H9 (cell line): ENCODE data around the gene JAG1. TPM values are rescaled to one million over a fixed set of nuclear protein-coding genes. Genes with fewer than 3 reads are reported as not detected.

Experiments used
- DNase-seq: peaks from one replicate; pipeline ENCODE4 v3.0.0-alpha.2; 2017
- H2AFZ ChIP-seq: one replicate; pipeline ENCODE4 v1.6.1; 2013; ENCODE audit warnings: mild to moderate bottlenecking, low read length, control low read depth, moderate library complexity
- H2AK5ac ChIP-seq: 2 replicates; pipeline ENCODE4 v1.6.1; 2013; ENCODE audit warnings: low read length, control low read depth, mixed read lengths; ENCODE audit not compliant: insufficient read length
- H2BK120ac ChIP-seq: one replicate; pipeline ENCODE4 v1.6.1; 2013; ENCODE audit warnings: low read depth, mild to moderate bottlenecking, low read length, control low read depth, inconsistent platforms; ENCODE audit not compliant: poor library complexity, severe bottlenecking
- H2BK12ac ChIP-seq: 2 replicates; pipeline ENCODE4 v1.6.1; 2013; ENCODE audit warnings: low read length, control low read depth, mixed read lengths, low read depth; ENCODE audit not compliant: insufficient read length
- H2BK15ac ChIP-seq: 2 replicates; pipeline ENCODE4 v1.6.1; 2013; ENCODE audit warnings: low read depth, low read length, control low read depth
- H2BK20ac ChIP-seq: one replicate; pipeline ENCODE4 v1.6.1; 2013; ENCODE audit warnings: low read depth, mild to moderate bottlenecking, low read length, control low read depth, inconsistent platforms; ENCODE audit not compliant: poor library complexity, severe bottlenecking
- H2BK5ac ChIP-seq: 2 replicates; pipeline ENCODE4 v1.6.1; 2013; ENCODE audit warnings: low read length, control low read depth, mixed read lengths; ENCODE audit not compliant: insufficient read length
- H3K14ac ChIP-seq: 2 replicates; pipeline ENCODE4 v1.6.1; 2013; ENCODE audit warnings: low read length, control low read depth; ENCODE audit not compliant: insufficient read depth
- H3K18ac ChIP-seq: 2 replicates; pipeline ENCODE4 v1.6.1; 2013; ENCODE audit warnings: low read depth, mild to moderate bottlenecking, mixed read lengths, low read length, control low read depth; ENCODE audit not compliant: insufficient read length
- H3K23ac ChIP-seq: 2 replicates; pipeline ENCODE4 v1.6.1; 2013; ENCODE audit warnings: low read length, control low read depth, mixed read lengths, low read depth; ENCODE audit not compliant: insufficient read length
- H3K23me2 ChIP-seq: 2 replicates; pipeline ENCODE4 v1.6.1; 2013; ENCODE audit warnings: low read depth, mild to moderate bottlenecking, mixed read lengths, low read length, control low read depth; ENCODE audit not compliant: insufficient read length, poor library complexity, severe bottlenecking
- H3K27ac ChIP-seq: 2 replicates; pipeline ENCODE4 v1.5.1; 2013; ENCODE audit warnings: low read length, control low read depth, mixed read lengths, low read depth; ENCODE audit not compliant: insufficient read length
- H3K27me3 ChIP-seq: 2 replicates; pipeline ENCODE4 v1.6.1; 2013; ENCODE audit warnings: low read length, control low read depth, inconsistent platforms; ENCODE audit not compliant: insufficient read depth
- H3K4ac ChIP-seq: 2 replicates; pipeline ENCODE4 v1.6.1; 2013; ENCODE audit warnings: low read depth, mild to moderate bottlenecking, control low read depth, inconsistent platforms, low read length, moderate library complexity
- H3K4me1 ChIP-seq: 2 replicates; pipeline ENCODE4 v1.6.1; 2013; ENCODE audit warnings: low read length, control low read depth, inconsistent platforms; ENCODE audit not compliant: insufficient read depth
- H3K4me2 ChIP-seq: 2 replicates; pipeline ENCODE4 v1.6.1; 2013; ENCODE audit warnings: low read length, control low read depth, mixed read lengths; ENCODE audit not compliant: insufficient read length, insufficient read depth
- H3K56ac ChIP-seq: 2 replicates; pipeline ENCODE4 v1.6.1; 2013; ENCODE audit warnings: low read depth, mild to moderate bottlenecking, mixed read lengths, low read length, control low read depth; ENCODE audit not compliant: insufficient read length
- H3K79me1 ChIP-seq: 2 replicates; pipeline ENCODE4 v1.6.1; 2013; ENCODE audit warnings: low read depth, mild to moderate bottlenecking, moderate library complexity, low read length, control low read depth, inconsistent platforms; ENCODE audit not compliant: insufficient read depth, poor library complexity, severe bottlenecking
- H3K79me2 ChIP-seq: 2 replicates; pipeline ENCODE4 v1.6.1; 2013; ENCODE audit warnings: low read length, control low read depth, inconsistent platforms; ENCODE audit not compliant: insufficient read depth
- H3K9ac ChIP-seq: 2 replicates; pipeline ENCODE4 v1.6.1; 2013; ENCODE audit warnings: low read length, control low read depth, mixed read lengths; ENCODE audit not compliant: insufficient read length; ENCODE audit errors: extremely low read depth
- H3K9me3 ChIP-seq: one replicate; pipeline ENCODE4 v1.6.1; 2013; ENCODE audit warnings: low read depth, low read length, inconsistent platforms; ENCODE audit not compliant: control insufficient read depth
- H3T11ph ChIP-seq: one replicate; pipeline ENCODE4 v1.6.1; 2013; ENCODE audit warnings: mild to moderate bottlenecking, low read length, control low read depth, inconsistent platforms
- H4K20me1 ChIP-seq: one replicate; pipeline ENCODE4 v1.6.1; 2013; ENCODE audit not compliant: control insufficient read depth, insufficient read length, insufficient read depth
- H4K5ac ChIP-seq: 2 replicates; pipeline ENCODE4 v1.6.1; 2013; ENCODE audit warnings: low read depth, mild to moderate bottlenecking, mixed read lengths, low read length, control low read depth; ENCODE audit not compliant: insufficient read length
- H4K8ac ChIP-seq: replicated peaks from 2 replicates; pipeline ENCODE4 v1.6.1; 2013; ENCODE audit warnings: low read length, control low read depth, mixed read lengths, low read depth; ENCODE audit not compliant: insufficient read length
- H4K91ac ChIP-seq: 2 replicates; pipeline ENCODE4 v1.6.1; 2013; ENCODE audit warnings: low read depth, mild to moderate bottlenecking, moderate library complexity, mixed read lengths, low read length, control low read depth; ENCODE audit not compliant: insufficient read length
- H3K27ac Mint-ChIP-seq, 3 experiments: 2 replicates in 2 of 3; 3 replicates in 1 of 3; pipeline ENCODE4 v1.8.0; 2020 to 2021; ENCODE audit warnings: mixed read lengths in 3 of 3, mild to moderate bottlenecking in 1 of 3, moderate library complexity in 1 of 3
- H3K27me3 Mint-ChIP-seq: 2 replicates; pipeline ENCODE4 v1.8.0; 2021; ENCODE audit warnings: low read depth, mild to moderate bottlenecking, moderate library complexity, mixed read lengths
- H3K36me3 Mint-ChIP-seq, 3 experiments: 2 replicates in 2 of 3; 3 replicates in 1 of 3; pipeline ENCODE4 v1.8.0; 2020 to 2021; ENCODE audit warnings: low read depth in 3 of 3, mixed read lengths in 3 of 3; ENCODE audit not compliant: insufficient read depth in 1 of 3
- H3K4me1 Mint-ChIP-seq, 2 experiments: 2 replicates each; pipeline ENCODE4 v1.8.0; 2020; ENCODE audit warnings: mixed read lengths in 2 of 2
- H3K4me3 Mint-ChIP-seq, 2 experiments: 2 replicates in 1 of 2; 3 replicates in 1 of 2; pipeline ENCODE4 v1.8.0; 2020 to 2021; ENCODE audit warnings: mild to moderate bottlenecking in 2 of 2, mixed read lengths in 2 of 2, moderate library complexity in 1 of 2
- H3K9me3 Mint-ChIP-seq, 2 experiments: 2 replicates in 1 of 2; 3 replicates in 1 of 2; pipeline ENCODE4 v1.8.0; 2020; ENCODE audit warnings: mild to moderate bottlenecking in 2 of 2, mixed read lengths in 2 of 2, moderate library complexity in 1 of 2
- CTCF ChIP-seq: fragments of 200-600 bp; sonication (generic); conservative IDR thresholded peaks from 3 replicates; pipeline ENCODE4 v1.8.0; 2021; ENCODE audit warnings: antibody characterized with exemption, mild to moderate bottlenecking
- WGBS: extraction: QIAGEN DNeasy Blood & Tissue Kit; methylation state at CpG from one replicate; pipeline ENCODE4 v1.1.7; 2013; ENCODE audit warnings: missing lambda C conversion rate, low lambda C conversion rate, mixed read lengths; ENCODE audit not compliant: insufficient read length; ENCODE audit errors: extremely low coverage; 5-methylcytosine and 5-hydroxymethylcytosine counted together
- total RNA-seq: library from RNA; stranded (reverse); gene quantifications from 2 replicates; pipeline ENCODE4 v1.2.1, GENCODE V29; 2021

Gene JAG1
- total RNA-seq, 1 experiment from 2014 or later = 58.1 TPM

GRCh38 chr20:10718661-10719060 is 44.9 kb upstream of the JAG1 start:
- TF ChIP-seq CTCF = no peak
- WGBS = no CpG with 5 or more reads among the region's 3 CpGs
- Histone ChIP-seq H3K23me2 (no peaks in the 10 kb centered on the region), H4K5ac (no peak overlapping the region), H3K4me1 (peaks cover 5% of the 10 kb centered on the region; the same call in 1 of the 2 replicates), H3T11ph (no peak overlapping the region), H3K56ac (no peak overlapping the region), H3K4ac (no peak overlapping the region), H3K27me3 (no peaks in the 10 kb centered on the region), H4K20me1 (no peaks in the 10 kb centered on the region), H4K8ac (no peak overlapping the region), H3K18ac (no peak overlapping the region), H2BK20ac (no peak overlapping the region), H3K27ac (no peak overlapping the region), H2BK5ac (no peak overlapping the region), H3K23ac (no peak overlapping the region), H3K79me1 (no peaks in the 10 kb centered on the region), H3K9ac (no peak overlapping the region), H2BK12ac (no peak overlapping the region), H3K9me3 (no peaks in the 10 kb centered on the region), H3K79me2 (no peaks in the 10 kb centered on the region), H3K4me2 (no peak overlapping the region), H2AFZ (no peak overlapping the region), H3K14ac (no peak overlapping the region), H2AK5ac (no peak overlapping the region), H4K91ac (no peak overlapping the region), H2BK120ac (no peak overlapping the region), H2BK15ac (no peak overlapping the region)
- no peak overlapping the region for H3K4me3 Mint-ChIP-seq
- H3K9me3 Mint-ChIP-seq = no peaks in the 10 kb centered on the region
- H3K27me3 Mint-ChIP-seq = no peaks in the 10 kb centered on the region
- no peak for DNase-seq
- peaks cover 37 to 40% of the 10 kb centered on the region in 2 experiments for H3K4me1 Mint-ChIP-seq
- H3K36me3 Mint-ChIP-seq = no peaks in the 10 kb centered on the region
- no peak overlapping the region; a peak in 1 of 7 replicates for H3K27ac Mint-ChIP-seq
